Trophoblast cell (in vitro differentiated cells and primary cell): ENCODE results near the gene LGALS9B.
"Not testable (repeated sequence)": the region's sequence is repeated elsewhere in the genome, so short reads cannot be mapped to it uniquely, and the experiment has no call there.

Experiments
- DNase-seq, 2 donors: peaks; one replicate each; pipeline ENCODE4 v3.0.0-alpha.2; 2016
- H2AFZ ChIP-seq: 2 replicates; pipeline ENCODE4 v1.6.1; 2013; ENCODE audit warnings: low read length, moderate library complexity, mild to moderate bottlenecking; ENCODE audit not compliant: insufficient read depth, poor library complexity
- H2AK5ac ChIP-seq: 2 replicates; pipeline ENCODE4 v1.6.1; 2013; ENCODE audit warnings: mild to moderate bottlenecking, low read length
- H2BK120ac ChIP-seq: 2 replicates; pipeline ENCODE4 v1.6.1; 2013; ENCODE audit warnings: low read length, mild to moderate bottlenecking, moderate library complexity; ENCODE audit not compliant: insufficient read depth, poor library complexity
- H2BK12ac ChIP-seq: 2 replicates; pipeline ENCODE4 v1.6.1; 2013; ENCODE audit warnings: mild to moderate bottlenecking, low read length, moderate library complexity
- H2BK5ac ChIP-seq: 2 replicates; pipeline ENCODE4 v1.6.1; 2013; ENCODE audit warnings: low read length, low read depth, moderate library complexity, mild to moderate bottlenecking; ENCODE audit not compliant: poor library complexity
- H3K14ac ChIP-seq: 2 replicates; pipeline ENCODE4 v1.6.1; 2013; ENCODE audit warnings: mild to moderate bottlenecking, low read length
- H3K18ac ChIP-seq: 2 replicates; pipeline ENCODE4 v1.6.1; 2013; ENCODE audit warnings: mild to moderate bottlenecking, low read length
- H3K23ac ChIP-seq: 2 replicates; pipeline ENCODE4 v1.6.1; 2013; ENCODE audit warnings: low read length
- H3K27ac ChIP-seq: 2 replicates; pipeline ENCODE4 v1.5.1; 2013; ENCODE audit warnings: low read depth, mild to moderate bottlenecking, inconsistent platforms, low read length, moderate library complexity
- H3K27me3 ChIP-seq: 2 replicates; pipeline ENCODE4 v1.6.1; 2013; ENCODE audit warnings: inconsistent platforms, mild to moderate bottlenecking, low read length, moderate library complexity; ENCODE audit not compliant: insufficient read depth
- H3K36me3 ChIP-seq, 2 experiments: 1 replicate in 1 of 2; 2 replicates in 1 of 2; pipeline ENCODE4 v1.6.1; 2013; ENCODE audit warnings: low read length in 2 of 2, mild to moderate bottlenecking in 2 of 2, moderate library complexity in 1 of 2; ENCODE audit not compliant: insufficient read depth in 2 of 2, control insufficient read depth in 1 of 2
- H3K4ac ChIP-seq: 2 replicates; pipeline ENCODE4 v1.6.1; 2013; ENCODE audit warnings: low read depth, mild to moderate bottlenecking, low read length, moderate library complexity
- H3K4me1 ChIP-seq, 2 experiments: 1 replicate in 1 of 2; 2 replicates in 1 of 2; pipeline ENCODE4 v1.6.1; 2013; ENCODE audit warnings: low read length in 2 of 2, mild to moderate bottlenecking in 2 of 2, moderate library complexity in 1 of 2; ENCODE audit not compliant: insufficient read depth in 2 of 2, control insufficient read depth in 1 of 2
- H3K4me2 ChIP-seq: 2 replicates; pipeline ENCODE4 v1.6.1; 2013; ENCODE audit warnings: inconsistent platforms, mild to moderate bottlenecking, low read length, moderate library complexity
- H3K4me3 ChIP-seq: 2 replicates; pipeline ENCODE4 v1.5.1; 2013; ENCODE audit warnings: mild to moderate bottlenecking, low read depth, low read length, inconsistent platforms
- H3K79me1 ChIP-seq: one replicate; pipeline ENCODE4 v1.6.1; 2013; ENCODE audit warnings: low read length
- H3K79me2 ChIP-seq: 2 replicates; pipeline ENCODE4 v1.6.1; 2013; ENCODE audit warnings: low read length, mild to moderate bottlenecking; ENCODE audit not compliant: control insufficient read depth, insufficient read depth, poor library complexity
- H3K9ac ChIP-seq: 2 replicates; pipeline ENCODE4 v1.6.1; 2013; ENCODE audit warnings: mild to moderate bottlenecking, low read length
- H3K9me3 ChIP-seq: 2 replicates; pipeline ENCODE4 v1.6.1; 2013; ENCODE audit warnings: low read depth, mild to moderate bottlenecking, control low read depth, inconsistent platforms, low read length; ENCODE audit not compliant: insufficient read depth
- H4K12ac ChIP-seq: 2 replicates; pipeline ENCODE4 v1.6.1; 2013; ENCODE audit warnings: low read depth, mild to moderate bottlenecking, low read length, moderate library complexity
- H4K8ac ChIP-seq: 2 replicates; pipeline ENCODE4 v1.6.1; 2013; ENCODE audit warnings: low read depth, mild to moderate bottlenecking, low read length, moderate library complexity
- H4K91ac ChIP-seq: one replicate; pipeline ENCODE4 v1.6.1; 2013; ENCODE audit warnings: low read depth, mild to moderate bottlenecking, low read length, moderate library complexity
- WGBS: extraction: QIAGEN DNeasy Blood & Tissue Kit; methylation state at CpG from one replicate; pipeline ENCODE4 v1.1.7; 2013; ENCODE audit warnings: missing lambda C conversion rate; ENCODE audit not compliant: insufficient read length, insufficient coverage; ENCODE audit errors: extremely low coverage; 5-methylcytosine and 5-hydroxymethylcytosine counted together

Gene LGALS9B

DNA sequence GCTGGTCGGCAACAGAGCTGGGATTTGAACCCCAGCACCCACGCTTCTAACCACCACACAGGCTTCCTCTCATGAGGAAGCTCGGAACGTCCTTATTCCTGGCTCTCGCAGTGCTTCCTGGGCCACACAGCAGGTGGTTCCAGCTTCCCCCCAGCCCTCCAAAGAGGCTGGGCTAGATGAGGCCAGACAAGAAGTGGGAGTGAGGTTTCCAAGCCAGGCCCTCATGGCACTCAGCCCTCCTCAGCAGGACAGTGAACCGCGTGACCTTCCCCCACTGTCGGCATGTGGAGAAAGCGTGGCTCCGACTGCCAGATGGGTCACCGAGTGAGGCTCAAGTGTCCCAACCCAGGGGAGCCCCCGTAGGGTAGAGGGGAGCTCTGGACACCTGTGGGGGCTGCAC, 1.8 kb downstream of the LGALS9B start:
- not testable (repeated sequence) for H2BK5ac ChIP-seq, H2BK12ac ChIP-seq, H3K4me3 ChIP-seq, H3K79me1 ChIP-seq, DNase-seq, H2BK120ac ChIP-seq, H4K91ac ChIP-seq, H3K9ac ChIP-seq, H2AFZ ChIP-seq, H3K4ac ChIP-seq, H3K4me1 ChIP-seq, H3K79me2 ChIP-seq, H4K8ac ChIP-seq, H3K18ac ChIP-seq, H3K23ac ChIP-seq, H3K4me2 ChIP-seq, H3K9me3 ChIP-seq, H4K12ac ChIP-seq, H3K36me3 ChIP-seq, H3K27me3 ChIP-seq, H3K27ac ChIP-seq, H3K14ac ChIP-seq, H2AK5ac ChIP-seq
- no CpG with 5 or more reads among the region's 12 CpGs for whole genome bisulfite sequencing

DNA sequence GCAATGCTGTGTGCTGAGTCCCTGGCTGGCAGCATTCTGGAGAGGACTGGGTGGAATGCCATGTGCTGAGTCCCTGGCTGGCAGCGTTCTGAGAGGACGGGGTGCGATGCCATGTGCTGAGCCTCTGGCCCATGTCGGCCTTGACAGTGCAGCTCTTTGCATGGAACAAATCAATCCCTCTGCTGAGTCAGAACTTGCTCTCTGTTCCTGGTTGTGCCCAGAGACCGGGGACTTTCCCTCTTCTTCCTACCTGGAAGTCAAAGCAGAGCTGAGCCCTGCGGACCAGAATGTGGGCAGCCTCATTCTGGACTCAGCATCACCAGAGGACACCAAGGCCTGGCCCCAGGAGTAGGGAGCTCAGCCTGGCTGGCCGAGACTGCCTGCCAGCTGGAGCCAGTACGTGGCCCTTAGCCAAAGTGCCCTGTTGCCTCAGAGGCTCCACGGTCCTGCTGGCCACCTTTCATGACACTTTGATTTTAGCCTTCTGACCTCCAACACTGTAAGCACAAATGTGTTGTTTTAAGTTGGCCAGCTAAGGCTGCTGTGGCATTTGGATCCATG, 2.4 kb downstream of the LGALS9B start:
- not testable (repeated sequence) for H3K9ac ChIP-seq, H4K12ac ChIP-seq, H2AK5ac ChIP-seq, H3K79me2 ChIP-seq, H3K4me2 ChIP-seq, H3K4ac ChIP-seq, H4K8ac ChIP-seq, H3K23ac ChIP-seq, H3K36me3 ChIP-seq, H3K79me1 ChIP-seq, H3K27me3 ChIP-seq, H2BK5ac ChIP-seq, H3K9me3 ChIP-seq, H3K4me1 ChIP-seq, H2AFZ ChIP-seq, H2BK120ac ChIP-seq, H4K91ac ChIP-seq, H3K14ac ChIP-seq, H2BK12ac ChIP-seq, H3K4me3 ChIP-seq, H3K27ac ChIP-seq, DNase-seq, H3K18ac ChIP-seq
- no CpG with 5 or more reads among the region's 9 CpGs for WGBS

GRCh38 chr17:20462158-20462557, 5.2 kb downstream of the LGALS9B start:
- H3K18ac ChIP-seq, H2BK120ac ChIP-seq, H3K23ac ChIP-seq, H3K9me3 ChIP-seq, H3K27ac ChIP-seq, H3K4ac ChIP-seq, H3K27me3 ChIP-seq, H4K8ac ChIP-seq, H3K9ac ChIP-seq, H2AFZ ChIP-seq, H2BK5ac ChIP-seq, H2BK12ac ChIP-seq, H3K4me1 ChIP-seq, DNase-seq, H3K4me2 ChIP-seq, H3K4me3 ChIP-seq, H4K12ac ChIP-seq, H4K91ac ChIP-seq, H3K79me2 ChIP-seq, H3K36me3 ChIP-seq, H3K79me1 ChIP-seq, H2AK5ac ChIP-seq, H3K14ac ChIP-seq: not testable (repeated sequence)
- WGBS: no CpG with 5 or more reads among the region's 3 CpGs

GRCh38 chr17:20457848-20458381, 9.4 kb downstream of the LGALS9B start:
- not testable (repeated sequence) for H3K4me1 ChIP-seq, H4K91ac ChIP-seq, H3K4me2 ChIP-seq, H3K9me3 ChIP-seq, H3K23ac ChIP-seq, H2BK120ac ChIP-seq, H3K9ac ChIP-seq, H2BK5ac ChIP-seq, H2AK5ac ChIP-seq, H3K79me1 ChIP-seq, H3K4ac ChIP-seq, H4K12ac ChIP-seq, H4K8ac ChIP-seq, H3K36me3 ChIP-seq, H3K4me3 ChIP-seq, H3K27ac ChIP-seq, DNase-seq, H3K14ac ChIP-seq, H3K27me3 ChIP-seq, H3K79me2 ChIP-seq, H2BK12ac ChIP-seq, H2AFZ ChIP-seq, H3K18ac ChIP-seq
- WGBS: no CpG with 5 or more reads among the region's 10 CpGs
